ENCODE results near the gene BOLL. TPM values are rescaled to one million over a fixed set of nuclear protein-coding genes. Genes with fewer than 3 reads are reported as not detected.
A peak's percentile ranks its signal among the peaks of the same experiment; 100 is the strongest.

Gene BOLL
- total RNA-seq, 1 experiment from 2014 or later: not detected

GRCh38 chr2:197705121-197705911 lies 79.8 kb downstream of the BOLL start, which contains the start of gene MARS2:
Gene MARS2 (plus strand): TSS chr2:197705369. CDS start chr2:197705406, 37 bp downstream.
- WGBS (ENCODE audit: extremely low coverage, insufficient read length, low lambda C conversion rate): no CpG with 5 or more reads among the region's 86 CpGs
- H3K27me3 Mint-ChIP-seq (ENCODE audit: low read depth): no peaks in the 10 kb centered on the region

More at GRCh38 chr2:197705121-197705911, 79.8 kb downstream of the BOLL start, which contains the start of gene MARS2:
- H4K5ac ChIP-seq (ENCODE audit: insufficient read length, low read depth, low read length): no peak within 1 kb of the TSS
- H2BK12ac ChIP-seq (ENCODE audit: insufficient read length, low read depth, low read length): no peak within 1 kb of the TSS
- no peak within 1 kb of the TSS for H2BK5ac ChIP-seq (ENCODE audit: insufficient read length, low read length)
- H2BK20ac ChIP-seq (ENCODE audit: low read depth, low read length, poor library complexity, severe bottlenecking): no peak within 1 kb of the TSS
- TF ChIP-seq CTCF (conservative IDR thresholded peaks at IDR 0.05): no peak
- Mint-ChIP-seq H3K9me3 (no peaks in the 10 kb centered on the region), H3K4me1 (peaks cover 34 to 40% of the 10 kb centered on the region in 2 experiments), H3K27ac (peak within 1 kb of the TSS; percentile 88 to 98 (median 88)), H3K4me3 (peak within 1 kb of the TSS; percentile 87 to 89), H3K36me3 (ENCODE audit: insufficient read depth in 1 of 3, low read depth in 3 of 3) (peaks cover 0 to 15% (median 12%) of the 10 kb centered on the region in 3 experiments; a peak in 5 of 7 replicates)
- H4K8ac ChIP-seq (replicated peaks; ENCODE audit: insufficient read length, low read depth, low read length): no peak within 1 kb of the TSS
- peaks cover 4% of the 10 kb centered on the region for H4K20me1 ChIP-seq (ENCODE audit: control insufficient read depth, insufficient read depth, insufficient read length)
- no peak within 1 kb of the TSS for H3K23ac ChIP-seq (ENCODE audit: insufficient read length, low read depth, low read length)
- peaks cover 25% of the 10 kb centered on the region; the same call in 1 of the 2 replicates for H3K79me2 ChIP-seq (ENCODE audit: insufficient read depth, low read length)
- H2AK5ac ChIP-seq (ENCODE audit: insufficient read length, low read length): no peak within 1 kb of the TSS
- peak within 1 kb of the TSS; percentile 80 for H3K14ac ChIP-seq (ENCODE audit: insufficient read depth, low read length)
- no peak within 1 kb of the TSS for H3T11ph ChIP-seq (ENCODE audit: low read length)
- no peak within 1 kb of the TSS for H4K91ac ChIP-seq (ENCODE audit: insufficient read length, low read depth, low read length)
- no peaks in the 10 kb centered on the region; the same call in 1 of the 2 replicates for H3K4me1 ChIP-seq (ENCODE audit: insufficient read depth, low read length)
- H3K27me3 ChIP-seq (ENCODE audit: insufficient read depth, low read length): no peaks in the 10 kb centered on the region
- peak within 1 kb of the TSS; percentile 56 for H3K18ac ChIP-seq (ENCODE audit: insufficient read length, low read depth, low read length)
- peak within 1 kb of the TSS; percentile 88 for H3K9ac ChIP-seq (ENCODE audit: extremely low read depth, insufficient read length, low read length)
- DNase-seq: peak; percentile 94
- no peaks in the 10 kb centered on the region for H3K79me1 ChIP-seq (ENCODE audit: insufficient read depth, low read depth, low read length, poor library complexity, severe bottlenecking)
- H3K23me2 ChIP-seq (ENCODE audit: insufficient read length, low read depth, low read length, poor library complexity, severe bottlenecking): peaks cover 16% of the 10 kb centered on the region
- H2BK15ac ChIP-seq (ENCODE audit: low read depth, low read length): no peak within 1 kb of the TSS
- H3K9me3 ChIP-seq (ENCODE audit: control insufficient read depth, low read depth, low read length): no peaks in the 10 kb centered on the region
- no peak within 1 kb of the TSS for H3K56ac ChIP-seq (ENCODE audit: insufficient read length, low read depth, low read length)
- H3K4me2 ChIP-seq (ENCODE audit: insufficient read depth, insufficient read length, low read length): peak within 1 kb of the TSS; percentile 62
- H2AFZ ChIP-seq (ENCODE audit: low read length): peak within 1 kb of the TSS; percentile 80
- no peak within 1 kb of the TSS for H2BK120ac ChIP-seq (ENCODE audit: low read depth, low read length, poor library complexity, severe bottlenecking)
- H3K27ac ChIP-seq (ENCODE audit: insufficient read length, low read depth, low read length): peak within 1 kb of the TSS; percentile 66
- H3K4ac ChIP-seq (ENCODE audit: low read depth, low read length): no peak within 1 kb of the TSS

All from H9 (cell line).